HG02571 (cell line): ENCODE measurements around the gene AVPI1.

Experiments used
- ATAC-seq: cut with Tn5 transposase; IDR thresholded peaks from one replicate; pipeline ENCODE4 v1.9.1; 2021; ENCODE audit warnings: mild to moderate bottlenecking, moderate library complexity; ENCODE audit not compliant: unreplicated experiment

AVPI1 gene, protein sequence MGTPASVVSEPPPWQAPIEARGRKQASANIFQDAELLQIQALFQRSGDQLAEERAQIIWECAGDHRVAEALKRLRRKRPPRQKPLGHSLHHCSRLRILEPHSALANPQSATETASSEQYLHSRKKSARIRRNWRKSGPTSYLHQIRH

DNA sequence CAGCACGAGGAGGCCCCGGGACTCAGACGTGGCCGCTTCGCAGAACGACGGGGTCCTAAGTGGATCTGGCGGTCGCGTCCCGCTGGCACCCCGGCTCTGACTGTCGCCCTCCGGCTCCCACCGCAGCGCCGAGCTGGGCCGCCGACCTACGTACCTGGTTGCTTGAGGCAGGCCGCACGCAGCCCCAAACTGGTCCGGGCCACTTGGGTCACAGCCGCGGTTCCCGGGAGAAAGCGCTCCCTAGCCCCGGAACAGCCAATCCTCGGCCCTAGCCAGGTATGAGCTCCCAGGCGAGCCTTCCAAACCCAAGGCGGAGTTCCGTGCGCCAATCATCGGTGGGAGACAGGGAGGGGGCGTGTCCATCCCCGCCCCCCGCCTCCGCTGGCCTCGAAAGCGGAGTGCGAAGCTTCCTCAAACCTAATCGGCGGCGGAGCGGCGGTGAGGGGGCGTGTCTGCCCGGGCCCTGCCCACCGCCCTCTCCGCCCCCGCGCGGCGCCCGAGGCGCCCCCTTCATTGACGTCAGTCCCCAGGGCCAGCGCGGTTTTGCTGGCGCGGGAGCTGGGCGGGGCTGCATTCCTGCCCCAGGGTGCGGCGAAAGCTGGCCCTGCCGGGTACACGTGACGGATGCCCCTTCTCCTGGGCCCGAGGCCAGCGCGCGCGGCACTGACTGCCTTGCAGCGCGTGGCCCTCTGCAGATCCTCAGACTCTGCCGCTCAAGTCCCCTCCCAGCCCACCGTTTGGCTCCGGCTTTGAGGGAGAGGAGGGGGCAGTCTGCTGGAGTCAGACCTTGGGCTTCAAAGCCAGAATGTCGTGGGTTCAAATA lies at the start of gene AVPI1:
TSS of gene AVPI1 (minus strand) at position 280 of the 823 bp plus-strand sequence. CDS start 7,336 bp downstream, outside the sequence.
- peak; percentile 94 for ATAC-seq

DNA sequence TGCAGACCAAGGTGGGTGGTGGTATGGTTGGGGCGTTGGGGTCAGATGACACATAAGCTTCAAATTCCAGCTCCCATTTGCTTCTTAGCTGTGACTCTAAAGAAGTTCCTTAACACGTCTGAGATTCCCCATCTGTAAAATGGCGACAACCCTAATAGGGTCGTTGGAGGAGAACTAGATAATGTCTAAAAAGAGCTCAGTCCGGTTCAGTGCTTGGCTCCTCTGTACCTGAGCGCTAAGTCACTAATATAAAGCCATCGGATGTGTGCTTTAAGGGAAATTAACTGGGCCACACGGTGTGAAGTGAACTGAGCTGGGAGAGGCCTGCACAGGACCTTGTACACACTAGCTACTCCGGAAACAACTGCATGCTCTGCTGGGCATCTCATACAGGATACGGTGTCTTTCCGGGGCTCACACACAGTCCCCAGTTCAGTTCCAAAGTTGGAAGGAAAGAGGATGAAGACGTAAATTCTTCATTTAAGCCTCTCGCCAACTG lies 49.4 kb upstream of the AVPI1 start:
- ATAC-seq = peak; percentile 13

DNA sequence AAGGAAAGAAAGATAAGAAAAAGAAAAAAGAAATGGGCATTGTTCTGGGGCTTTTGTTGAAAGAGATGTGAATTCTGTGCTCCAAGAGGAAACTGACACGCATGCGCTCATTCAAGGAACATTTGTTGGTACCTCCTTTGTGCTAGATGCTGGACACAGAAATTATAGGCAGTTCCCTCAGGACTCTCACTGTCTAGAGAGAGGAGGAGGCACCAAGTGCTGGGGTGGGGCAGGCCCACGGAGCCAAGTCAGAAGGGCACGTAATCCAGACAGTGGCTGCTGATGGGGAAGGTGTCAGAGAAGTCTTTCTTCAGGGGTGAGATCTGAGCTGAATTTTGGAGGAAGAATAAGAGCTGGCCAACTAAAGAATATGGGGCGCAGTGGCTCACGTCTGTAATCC lies 47.0 kb upstream of the AVPI1 start:
- ATAC-seq = no peak

DNA sequence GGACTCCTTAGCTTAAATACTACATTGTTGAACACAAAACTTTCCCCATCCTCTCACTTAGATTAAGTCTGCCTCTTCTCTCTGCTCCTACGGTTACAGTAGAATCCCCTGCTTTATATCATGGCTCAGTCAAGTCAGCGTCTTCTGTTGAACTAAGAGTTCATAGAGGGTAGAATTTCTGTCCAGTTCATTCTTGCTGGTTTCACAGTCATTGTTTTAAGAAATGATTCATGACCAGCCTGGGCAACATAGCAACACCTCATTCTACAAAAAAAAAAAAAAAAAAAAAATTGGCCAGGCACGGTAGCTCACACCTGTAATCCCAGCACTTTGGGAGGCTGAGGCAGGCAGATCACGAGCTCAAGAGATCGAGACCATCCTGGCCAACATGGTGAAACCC lies 46.2 kb upstream of the AVPI1 start:
- no peak for ATAC-seq

DNA sequence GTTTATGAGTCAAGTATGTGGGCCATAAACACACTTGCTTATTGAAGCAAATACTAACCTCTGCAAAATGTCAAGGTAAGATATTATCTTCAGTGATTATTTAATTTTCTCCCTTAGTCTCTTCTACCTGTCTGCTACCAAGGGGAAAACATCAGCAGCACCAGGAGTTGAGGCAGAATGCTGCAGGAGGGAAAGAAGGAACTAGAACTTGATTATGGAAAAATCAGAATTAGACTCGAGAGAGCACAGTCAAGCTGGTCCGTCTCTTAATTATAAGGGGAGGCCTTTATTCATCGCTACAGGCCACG lies 45.0 kb upstream of the AVPI1 start:
- no peak for ATAC-seq

DNA sequence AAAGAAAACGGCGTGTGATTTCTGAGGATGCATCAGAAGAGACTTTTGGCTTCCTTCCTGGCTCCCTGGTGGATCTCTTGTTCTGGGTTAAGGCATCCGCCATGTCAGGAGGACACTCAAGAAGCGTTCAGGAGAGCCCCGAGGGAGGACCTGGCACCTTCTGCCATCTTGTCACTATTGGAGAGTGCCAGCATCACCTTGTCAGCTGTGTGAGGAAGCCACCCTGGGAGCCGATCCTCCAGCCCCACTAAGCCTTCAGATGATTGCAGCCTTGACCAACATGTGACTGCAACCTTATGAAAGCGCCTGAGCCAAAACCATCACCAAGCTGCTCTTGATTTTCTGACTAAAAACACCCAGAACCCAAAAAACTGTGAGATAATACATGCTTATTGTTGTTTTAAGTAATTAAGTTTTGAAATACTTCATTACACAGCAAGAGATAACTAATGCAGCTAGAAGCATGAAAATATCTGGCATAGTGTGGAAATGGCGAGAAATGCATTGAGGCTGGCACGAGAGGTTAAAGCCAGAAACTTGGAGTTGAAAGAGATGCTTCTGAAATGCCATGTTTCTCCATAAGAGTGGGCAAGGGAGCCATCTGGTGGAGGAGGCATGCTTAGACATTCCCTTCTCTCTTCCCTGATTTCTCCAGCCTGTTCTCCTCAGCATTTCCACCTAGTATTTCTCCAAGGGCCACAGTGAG lies 44.5 kb upstream of the AVPI1 start:
- no peak for ATAC-seq

DNA sequence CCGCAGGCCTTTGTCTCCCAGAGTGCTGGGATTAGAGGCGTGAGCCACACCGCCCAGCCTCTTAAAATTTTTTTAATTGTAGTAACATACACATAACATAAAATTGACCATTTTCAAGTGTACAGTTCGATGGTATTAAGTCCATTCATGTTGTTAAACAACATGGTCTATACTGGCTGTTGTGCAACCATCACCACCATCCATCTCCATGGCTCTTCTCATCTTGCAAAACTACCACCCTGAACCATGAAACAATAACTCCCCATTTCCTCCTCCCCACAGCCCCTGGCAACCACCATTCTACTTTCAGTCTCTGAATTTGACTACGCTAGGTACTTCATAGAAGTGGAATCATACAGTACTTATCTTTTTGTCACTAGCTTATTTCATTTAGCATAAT lies 42.0 kb upstream of the AVPI1 start:
- ATAC-seq = no peak

DNA sequence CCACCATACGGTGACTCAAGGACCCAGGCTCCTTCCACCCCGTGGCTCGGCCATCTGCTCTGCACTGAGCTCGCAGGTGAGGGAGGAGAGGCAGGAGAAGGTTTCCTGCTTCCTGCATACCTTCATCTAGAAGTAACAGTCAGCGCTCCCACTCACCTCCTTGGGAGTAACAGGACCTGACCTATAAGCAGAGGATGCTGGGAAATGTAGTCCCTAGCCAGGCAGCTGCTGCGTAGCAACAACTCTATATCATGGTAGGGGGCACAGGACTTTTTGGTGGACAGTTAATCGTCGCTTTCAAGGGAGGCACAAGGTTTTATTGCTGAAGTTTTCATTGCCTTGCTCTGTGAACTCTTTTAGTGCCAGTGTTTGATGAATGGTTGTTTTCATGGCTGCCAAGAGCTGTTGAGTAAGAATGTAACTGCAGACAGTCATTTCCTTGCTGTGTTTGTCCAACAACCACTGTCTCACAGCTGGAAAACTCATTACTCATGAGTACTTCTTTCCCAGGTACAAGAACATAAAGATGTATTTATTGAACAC lies 39.7 kb upstream of the AVPI1 start:
- no peak for ATAC-seq

DNA sequence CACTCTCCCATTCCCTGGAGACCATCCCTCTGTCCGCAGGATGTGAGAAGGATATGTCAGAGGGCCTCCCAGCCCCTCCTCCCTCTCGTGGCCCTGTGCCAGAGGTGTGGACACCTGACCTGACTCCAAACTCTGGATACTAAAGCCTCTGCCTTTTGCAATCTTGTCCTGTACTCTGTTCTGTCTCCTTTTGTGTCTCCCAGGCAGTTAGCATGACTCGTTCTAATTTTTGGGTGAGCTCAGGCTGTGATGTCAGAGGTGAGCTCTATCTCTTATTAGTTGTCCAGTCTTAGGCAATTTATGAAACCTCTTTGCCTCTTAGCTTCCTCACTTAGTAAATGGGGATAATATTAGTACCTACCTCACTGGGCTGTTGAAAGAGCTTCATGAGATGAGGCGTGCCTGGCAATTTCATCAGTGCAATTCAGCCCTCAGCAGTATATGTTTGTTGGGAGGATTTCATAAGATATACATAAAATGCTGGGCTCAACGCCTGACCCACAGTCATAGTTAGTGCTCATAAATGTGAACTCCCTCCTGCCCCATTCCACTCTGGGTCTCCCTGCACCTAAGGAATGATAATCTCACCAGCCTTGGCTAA lies 37.4 kb upstream of the AVPI1 start:
- ATAC-seq = no peak

DNA sequence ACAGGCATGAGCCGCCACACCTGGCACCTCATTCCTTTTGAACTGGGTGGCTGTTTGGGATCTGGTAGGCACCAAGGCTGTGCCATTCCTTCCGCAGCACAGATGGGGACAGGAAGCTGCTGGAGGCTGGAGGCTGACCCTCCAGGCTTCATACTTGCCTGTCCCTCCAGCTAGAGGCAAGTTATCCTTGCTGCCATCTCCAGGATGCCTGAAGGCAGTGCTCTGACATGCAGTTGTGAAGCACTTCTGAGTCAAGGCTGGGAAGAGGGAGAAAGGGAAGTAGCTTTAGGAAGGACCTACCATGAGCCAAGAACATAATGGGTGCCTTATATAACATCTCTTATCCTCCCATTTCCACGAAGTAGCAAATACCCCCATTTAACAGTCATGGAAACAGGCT lies 36.0 kb upstream of the AVPI1 start:
- no peak for ATAC-seq

DNA sequence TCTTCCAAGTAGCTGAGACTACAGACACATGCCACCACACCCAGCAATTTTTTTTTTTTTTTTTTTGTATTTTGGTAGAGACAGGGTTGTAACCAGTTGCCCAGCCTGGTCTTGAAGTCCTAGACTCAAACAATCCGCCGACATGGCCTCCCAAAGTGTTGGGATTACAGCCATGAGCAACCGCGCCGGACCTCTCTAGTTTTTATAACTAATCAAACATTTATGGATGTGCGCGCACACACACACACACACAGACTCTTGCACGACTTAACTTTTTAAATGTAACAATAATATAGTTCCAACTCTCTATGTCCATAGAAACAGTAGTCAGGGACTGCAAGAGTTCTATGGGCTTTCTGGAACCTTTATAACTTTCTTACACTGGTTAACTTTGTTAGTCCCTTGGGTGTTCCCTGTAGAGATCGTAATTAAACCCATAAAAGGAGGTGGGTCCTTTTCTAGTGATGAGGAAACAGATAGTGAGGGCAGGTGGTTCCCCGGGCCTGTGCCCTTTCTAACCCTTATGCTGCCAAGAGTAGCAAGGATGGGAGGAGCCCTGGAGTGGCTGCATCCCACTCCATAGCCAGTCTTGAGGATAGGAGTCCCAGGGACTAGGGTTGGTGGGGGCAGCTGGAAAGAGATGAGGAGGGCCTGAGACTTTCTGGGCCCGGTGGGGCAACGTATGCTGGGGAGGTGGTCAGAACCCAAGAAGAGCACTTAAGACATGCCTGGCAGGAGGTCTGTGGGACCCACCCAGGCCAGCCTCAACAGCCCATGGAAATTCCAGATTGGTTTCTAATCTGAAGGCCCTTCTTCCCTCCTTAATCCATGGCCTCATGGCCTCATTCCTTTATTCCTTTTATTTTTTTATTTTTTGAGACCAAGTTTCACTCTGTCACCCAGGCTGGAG lies 35.1 kb upstream of the AVPI1 start:
- ATAC-seq = no peak

DNA sequence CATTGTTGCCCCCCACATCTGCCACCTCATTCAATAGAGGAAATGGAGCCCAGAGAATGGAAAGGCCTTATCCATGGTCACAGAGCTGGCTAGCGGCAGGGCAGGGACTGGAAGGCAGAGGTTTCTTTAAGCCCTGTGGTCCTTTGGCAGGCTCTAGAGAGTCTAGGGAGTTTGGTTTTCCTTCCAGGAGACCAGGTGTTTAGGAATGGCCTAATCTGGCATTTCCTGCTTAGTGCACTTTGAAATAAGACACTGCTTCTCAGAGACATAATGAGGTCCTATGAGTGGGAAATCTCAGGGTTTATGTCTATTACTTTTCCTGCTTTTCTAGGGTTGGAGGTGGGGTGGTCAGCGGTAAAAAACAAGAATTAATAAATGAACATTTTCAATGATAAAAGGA lies 32.6 kb upstream of the AVPI1 start:
- ATAC-seq = no peak

DNA sequence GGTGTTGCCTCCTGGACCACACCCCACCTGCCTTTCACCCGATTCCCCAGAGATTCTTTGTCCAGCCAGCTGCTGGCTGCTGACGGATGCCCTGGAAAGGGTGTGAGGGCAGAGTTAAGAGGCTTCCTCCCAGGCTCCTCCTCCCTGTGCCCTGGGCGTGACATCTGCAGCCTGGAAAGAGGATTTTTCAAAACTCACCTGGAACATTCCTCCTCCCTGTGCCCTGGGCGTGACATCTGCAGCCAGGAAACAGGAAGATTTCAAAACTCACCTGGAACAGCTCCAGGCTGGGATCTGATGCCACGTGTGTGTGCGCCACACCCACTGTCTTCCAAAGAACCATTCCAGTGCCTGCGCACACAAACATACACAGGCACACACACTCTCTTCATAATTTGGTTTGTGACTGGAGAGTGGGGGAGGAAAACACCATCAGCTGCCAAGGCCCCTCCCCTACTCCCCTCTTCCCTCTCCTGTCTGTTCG lies 31.7 kb upstream of the AVPI1 start:
- no peak for ATAC-seq

DNA sequence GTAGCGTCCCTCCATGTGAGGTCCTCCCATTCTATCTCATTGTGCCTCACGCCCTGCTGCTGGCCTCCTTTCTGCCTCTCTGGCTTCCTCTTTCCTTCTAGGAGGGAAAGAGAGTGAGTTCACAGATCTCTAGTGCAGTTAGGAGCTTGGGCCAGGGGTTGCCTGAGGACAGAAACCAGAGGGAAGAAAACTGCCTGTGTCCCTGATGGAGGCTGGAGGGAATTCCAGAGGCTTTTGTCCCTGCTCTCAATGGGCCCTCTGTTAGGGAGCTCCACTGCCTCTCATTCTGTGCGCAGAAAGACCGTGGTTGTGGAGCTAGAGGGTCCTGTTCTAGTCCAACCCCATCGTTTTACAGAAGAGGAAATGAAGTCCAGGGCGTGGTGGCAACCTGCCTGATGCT lies 31.1 kb upstream of the AVPI1 start:
- ATAC-seq = no peak

DNA sequence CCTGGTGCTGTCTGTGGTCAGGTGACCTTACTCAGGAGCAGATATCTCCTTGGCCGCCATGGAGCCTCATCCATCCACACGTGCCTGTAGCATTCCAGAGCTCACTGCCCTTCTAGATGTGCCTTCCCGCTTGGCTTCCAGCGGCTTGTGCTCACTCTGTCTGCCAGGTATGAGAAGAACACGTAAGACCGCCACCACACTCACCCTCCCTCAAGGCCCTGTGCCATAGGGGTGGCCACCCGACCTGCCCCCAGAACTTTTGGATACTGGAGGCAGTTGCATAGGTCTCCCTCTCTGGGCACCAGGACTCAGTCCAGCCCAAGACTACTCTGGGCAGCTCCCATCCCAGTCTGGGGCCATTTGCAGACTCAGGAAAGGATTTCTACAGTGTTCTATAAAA lies 30.6 kb upstream of the AVPI1 start:
- no peak for ATAC-seq

DNA sequence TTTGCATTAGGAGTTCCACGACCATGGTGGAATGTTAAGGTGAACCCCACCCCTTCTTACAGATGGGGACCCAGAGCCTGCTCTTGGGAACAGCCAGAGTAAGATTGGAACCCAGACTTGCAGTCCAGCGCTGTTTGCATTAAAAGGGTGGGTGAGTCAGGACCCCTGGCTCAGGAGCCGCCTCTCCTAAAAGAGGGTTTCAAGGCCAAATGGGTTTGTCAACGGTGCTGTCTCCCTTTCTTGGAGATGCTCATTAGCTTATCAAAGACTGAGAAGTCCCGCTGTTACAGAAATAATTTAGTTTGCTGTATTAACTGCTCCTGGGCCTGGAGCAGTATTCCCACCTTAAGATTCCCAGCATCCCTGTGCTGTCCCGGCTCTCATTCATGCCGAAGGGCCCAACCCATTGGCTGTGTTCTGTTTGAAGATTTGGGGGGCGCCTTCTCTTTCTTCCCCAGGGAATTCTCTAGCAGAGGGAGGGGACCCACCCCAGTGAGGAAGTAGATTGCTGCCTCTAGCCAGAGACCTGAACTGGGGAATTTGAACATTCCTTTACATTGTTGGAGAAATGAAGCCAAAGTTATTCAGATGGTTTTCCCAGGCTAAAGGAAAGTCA lies 28.3 kb upstream of the AVPI1 start:
- no peak for ATAC-seq

DNA sequence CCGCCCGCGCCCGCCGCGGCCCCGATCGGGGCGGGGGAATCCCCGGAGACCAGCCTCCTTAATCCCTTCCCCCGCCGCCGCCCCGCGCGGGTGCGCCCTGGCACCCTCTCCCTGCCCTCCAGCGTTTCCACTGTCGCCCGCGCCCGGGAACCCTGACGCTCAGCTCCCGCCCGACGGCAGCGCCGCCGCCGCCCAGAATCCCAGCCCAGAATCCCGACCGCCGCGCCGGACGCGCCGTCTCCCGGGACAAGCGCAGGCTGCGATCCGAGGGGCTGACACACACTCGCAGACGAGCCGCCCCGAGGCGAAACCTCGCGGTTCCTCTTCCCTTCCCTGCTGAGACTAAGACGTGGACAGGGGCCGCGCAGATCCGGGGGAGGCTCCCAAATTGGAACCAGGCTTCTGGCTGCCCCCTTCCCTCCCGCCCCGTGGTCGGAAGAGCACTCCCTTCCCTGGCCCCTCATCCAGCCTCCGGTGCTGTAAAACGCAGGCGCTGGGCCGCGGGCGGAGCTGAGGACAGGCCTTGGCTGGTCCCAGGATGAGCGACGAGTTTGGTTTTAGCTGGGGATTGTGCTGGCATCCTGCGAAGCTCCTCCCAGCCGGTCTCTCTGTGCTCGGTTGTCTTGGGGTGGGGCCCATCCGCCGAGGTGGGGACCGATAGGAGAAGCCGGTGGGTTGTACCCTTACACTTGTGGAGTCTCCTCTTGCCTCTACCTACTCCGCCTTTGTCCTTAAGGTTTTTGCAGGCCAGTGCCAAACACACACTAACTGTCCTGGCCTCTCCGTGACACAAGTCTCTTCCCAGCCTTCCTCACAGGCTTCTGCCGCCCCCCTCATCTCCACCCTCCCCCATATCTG lies 27.6 kb upstream of the AVPI1 start:
- ATAC-seq = peak; percentile 33

DNA sequence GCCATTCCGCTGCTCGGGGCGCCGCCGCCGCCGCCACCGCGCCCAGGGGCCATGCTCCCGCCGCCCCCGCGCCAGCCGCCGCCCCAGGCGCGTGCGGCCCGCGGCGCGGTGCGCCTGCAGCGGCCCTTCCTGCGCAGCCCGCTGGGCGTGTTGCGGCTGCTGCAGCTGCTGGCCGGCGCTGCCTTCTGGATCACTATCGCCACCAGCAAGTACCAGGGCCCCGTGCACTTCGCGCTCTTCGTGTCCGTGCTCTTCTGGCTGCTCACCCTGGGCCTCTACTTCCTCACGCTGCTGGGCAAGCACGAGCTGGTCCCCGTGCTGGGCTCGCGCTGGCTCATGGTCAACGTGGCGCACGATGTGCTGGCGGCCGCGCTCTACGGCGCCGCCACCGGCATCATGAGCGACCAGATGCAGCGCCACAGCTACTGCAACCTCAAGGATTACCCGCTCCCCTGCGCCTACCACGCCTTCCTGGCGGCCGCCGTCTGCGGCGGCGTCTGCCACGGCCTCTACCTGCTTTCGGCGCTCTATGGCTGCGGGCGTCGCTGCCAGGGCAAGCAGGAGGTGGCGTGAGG lies 26.9 kb upstream of the AVPI1 start:
- peak; percentile 57 for ATAC-seq
